Adrenal gland (tissue), 12 donors: ENCODE measurements around the gene CSNK1G1. TPM values are rescaled to one million over a fixed set of nuclear protein-coding genes. Genes with fewer than 3 reads are reported as not detected.
"Not testable (repeated sequence)": the region's sequence is repeated elsewhere in the genome, so short reads cannot be mapped to it uniquely, and the experiment has no call there.

Experiments
- DNase-seq, 7 donors: peaks; one replicate each; pipeline ENCODE4 v3.0.0-alpha.2; 2019 to 2020
- H3K27ac ChIP-seq, 5 donors: fragments of 200-600 bp; sonication (generic) in 4 of 5; 1 replicate in 3 of 5; 2 replicates in 2 of 5; pipeline versions ENCODE4 v1.5.1 to v1.8.0; 2016 to 2020; ENCODE audit warnings: mild to moderate bottlenecking in 1 of 5
- H3K27me3 ChIP-seq: fragments of 200-600 bp; 2 replicates; pipeline ENCODE4 v1.8.0; 2021
- H3K36me3 ChIP-seq, 2 donors: fragments of 200-600 bp; replicated peaks in 1 of 2; 1 replicate in 1 of 2; 2 replicates in 1 of 2; pipeline versions ENCODE4 v1.5.1 to v1.8.0; 2018 to 2022
- H3K4me1 ChIP-seq, 2 donors: fragments of 200-600 bp; replicated peaks in 1 of 2; 1 replicate in 1 of 2; 2 replicates in 1 of 2; pipeline versions ENCODE4 v1.5.1 to v1.8.0; 2018 to 2021
- H3K4me3 ChIP-seq, 4 donors: fragments of 200-600 bp; sonication (generic) in 3 of 4; one replicate each; pipeline ENCODE4 v1.5.1; 2016 to 2018
- H3K9me3 ChIP-seq, 3 donors: fragments of 200-600 bp; sonication (generic) in 1 of 3; replicated peaks in 1 of 3; 1 replicate in 2 of 3; 2 replicates in 1 of 3; pipeline versions ENCODE4 v1.5.1 to v1.8.0; 2016 to 2021
- POLR2A ChIP-seq, 2 donors: fragments of 450-650 bp; IDR thresholded peaks; one replicate each; pipeline ENCODE4 v1.6.1; 2017; ENCODE audit warnings: antibody characterized with exemption in 2 of 2, mild to moderate bottlenecking in 2 of 2, moderate library complexity in 1 of 2
- WGBS, 4 donors: extraction: QIAGEN DNeasy Blood & Tissue Kit in 2 of 4; methylation state at CpG; one replicate each; pipeline versions ENCODE4 v1.1.5 to v1.1.7; 2013 to 2017; 5-methylcytosine and 5-hydroxymethylcytosine counted together
- intact Hi-C, 2 donors: fragments of 100-400 bp; cut with DNase I; formaldehyde crosslinking; loops; one replicate each; pipeline versions ENCODE4 v1.14.1 to v1.15.0; 2022 to 2023
- polyA plus RNA-seq, 3 donors: library from polyadenylated mRNA; stranded (reverse); fragments of 200-250 nt in 2 of 3; fragments of 350-450 nt in 1 of 3; fragmentation: Illumina TruSeq in 1 of 3; extraction: RNeasy Lipid Tissue Mini Kit (QIAGEN cat#74804) in 1 of 3; gene quantifications; one replicate each; pipeline ENCODE4 v1.2.3, GENCODE V29; 2013 to 2014
- total RNA-seq, 9 donors: library from RNA; depleted of rRNA in 4 of 9; stranded (reverse); fragments of >200 nt in 4 of 9; fragments of 120-200 nt in 1 of 9; fragmentation: NEBNext Ultra II Directional in 1 of 9; extraction: Animal tissue kit (Norgen Biotek cat#: 25700) in 1 of 9; gene quantifications; one replicate each; pipeline versions ENCODE4 v1.1.0 to v1.2.4, GENCODE V29; 2013 to 2023
- TF ChIP-seq, protein P1 (sequence below), 6 experiments: fragments of 450-650 bp in 4 of 6; fragments of 200-600 bp in 2 of 6; sonication (generic) in 1 of 6; IDR thresholded peaks; 1 replicate in 5 of 6; 2 replicates in 1 of 6; pipeline versions ENCODE4 v1.5.1 to v1.8.0; 2016 to 2021; ENCODE audit warnings: antibody characterized with exemption in 6 of 6, mild to moderate bottlenecking in 2 of 6, moderate library complexity in 1 of 6
- donor health status: healthy with polysubstance abuse.
- donor health status: Bipolar disorder and iron deficiency.
- donor health status: DM: yes; HTN: yes; CAD: no.
- donor health status: DM: no; HTN: no; CAD: no.
- donor health status: DM: no; HTN: no; CAD: no.
- donor health status: DM: yes; HTN: yes; CAD: no.

CSNK1G1 gene
- total and polyA plus RNA-seq, 12 donors = 1.2 to 31.6 (median 13.6) TPM

DNA sequence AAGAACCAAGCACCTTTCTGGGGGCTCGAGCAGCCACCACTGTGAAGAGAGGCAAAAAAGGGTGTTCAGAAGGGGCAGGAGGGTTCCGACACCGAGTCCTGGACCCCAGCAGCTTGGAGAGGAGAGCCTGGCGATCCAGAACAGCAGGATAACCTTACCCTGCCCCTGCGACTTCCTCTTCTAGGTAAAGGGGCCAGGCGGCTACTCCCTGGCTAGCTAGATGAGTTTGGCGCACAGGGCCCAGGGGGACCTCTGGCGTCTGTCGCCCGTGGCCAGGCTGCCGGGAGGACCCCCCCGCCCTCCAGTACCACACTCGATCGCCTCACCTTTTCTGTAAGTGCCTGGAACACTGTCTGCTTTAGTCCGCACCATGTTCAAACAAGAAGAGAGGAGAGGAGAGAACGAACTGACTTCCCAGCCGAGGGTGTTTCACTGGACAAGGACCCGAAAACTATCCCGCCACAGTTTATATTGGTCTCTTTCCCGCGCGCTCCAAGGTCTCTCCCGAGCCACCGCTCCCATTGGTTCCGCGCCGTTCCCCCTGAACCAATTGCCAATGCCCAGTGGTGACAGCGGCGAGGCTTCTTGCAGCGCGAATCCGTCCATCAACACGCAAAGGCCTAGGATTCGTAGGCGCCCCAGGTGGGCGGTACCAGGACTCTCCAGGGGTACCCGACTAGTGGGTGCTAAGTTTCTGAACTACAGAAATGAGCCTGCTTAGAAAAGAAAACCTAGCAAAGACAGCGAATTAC, 25.2 kb upstream of the CSNK1G1 start, which contains the start of gene PCLAF:
Gene PCLAF, minus strand, starts transcription at position 442 of the 752 bp plus-strand sequence. Its CDS starts 70 bp downstream, at position 372.
- Histone ChIP-seq H3K4me3 (peak within 1 kb of the TSS; percentile 14 to 54 (median 24)), H3K9me3 (no peaks in the 10 kb centered on the region), H3K4me1 (peaks cover 0 to 10% of the 10 kb centered on the region in 2 donors), H3K27ac (no peak within 1 kb of the TSS), H3K36me3 (no peaks in the 10 kb centered on the region), H3K27me3 (no peaks in the 10 kb centered on the region)
- intact Hi-C loops = no loop called here
- TF ChIP-seq, protein P1, sequence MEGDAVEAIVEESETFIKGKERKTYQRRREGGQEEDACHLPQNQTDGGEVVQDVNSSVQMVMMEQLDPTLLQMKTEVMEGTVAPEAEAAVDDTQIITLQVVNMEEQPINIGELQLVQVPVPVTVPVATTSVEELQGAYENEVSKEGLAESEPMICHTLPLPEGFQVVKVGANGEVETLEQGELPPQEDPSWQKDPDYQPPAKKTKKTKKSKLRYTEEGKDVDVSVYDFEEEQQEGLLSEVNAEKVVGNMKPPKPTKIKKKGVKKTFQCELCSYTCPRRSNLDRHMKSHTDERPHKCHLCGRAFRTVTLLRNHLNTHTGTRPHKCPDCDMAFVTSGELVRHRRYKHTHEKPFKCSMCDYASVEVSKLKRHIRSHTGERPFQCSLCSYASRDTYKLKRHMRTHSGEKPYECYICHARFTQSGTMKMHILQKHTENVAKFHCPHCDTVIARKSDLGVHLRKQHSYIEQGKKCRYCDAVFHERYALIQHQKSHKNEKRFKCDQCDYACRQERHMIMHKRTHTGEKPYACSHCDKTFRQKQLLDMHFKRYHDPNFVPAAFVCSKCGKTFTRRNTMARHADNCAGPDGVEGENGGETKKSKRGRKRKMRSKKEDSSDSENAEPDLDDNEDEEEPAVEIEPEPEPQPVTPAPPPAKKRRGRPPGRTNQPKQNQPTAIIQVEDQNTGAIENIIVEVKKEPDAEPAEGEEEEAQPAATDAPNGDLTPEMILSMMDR (IDR thresholded peaks at IDR 0.05) = no peak
- TF ChIP-seq POLR2A (IDR thresholded peaks at IDR 0.05) = no peak
- peak; percentile 89 to 97 (median 95) for DNase-seq
- WGBS, 4 donors = 1 to 11% (median 1%) methylated on average over 26 to 38 of the region's 38 CpGs

DNA sequence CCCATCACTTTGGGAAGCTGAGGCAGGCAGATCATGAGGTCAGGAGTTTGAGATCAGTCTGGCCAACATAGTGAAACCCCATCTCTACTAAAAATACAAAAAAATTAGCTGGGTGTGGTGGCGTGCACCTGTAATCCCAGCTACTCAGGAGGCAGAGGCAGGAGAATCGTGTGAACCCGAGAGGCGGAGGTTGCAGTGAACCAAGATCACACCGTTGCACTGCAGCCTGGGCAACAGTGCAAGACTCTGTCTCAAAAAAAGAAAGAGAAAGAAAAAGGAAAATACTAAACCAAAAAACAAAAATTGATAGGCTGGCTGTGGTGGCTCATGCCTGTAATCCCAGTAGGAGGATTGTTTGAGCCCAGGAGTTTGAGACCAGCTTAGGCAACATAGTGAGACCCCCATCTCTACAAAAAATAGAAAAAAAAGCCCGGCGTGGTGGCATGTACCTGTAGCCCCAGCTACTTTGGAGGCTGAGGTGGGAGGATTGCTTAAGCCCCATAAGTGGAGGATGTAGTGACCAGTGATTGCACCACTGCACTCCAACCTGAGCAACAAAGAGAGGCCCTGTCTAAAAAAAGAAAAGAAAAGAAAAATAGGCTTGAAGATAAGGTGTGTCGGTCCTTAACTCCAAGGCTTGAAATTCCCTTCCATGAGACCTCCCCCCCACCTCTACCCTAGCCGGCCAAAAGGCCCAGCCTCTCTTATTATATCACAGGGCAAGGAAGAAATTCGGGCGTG, 24.3 kb upstream of the CSNK1G1 start:
- 57 to 63% (median 61%) methylated on average over 11 of the region's 11 CpGs for WGBS, 4 donors
- H3K27ac ChIP-seq, H3K9me3 ChIP-seq, intact Hi-C loops, H3K27me3 ChIP-seq, DNase-seq, H3K36me3 ChIP-seq: not testable (repeated sequence)
- peak overlapping the region in 1 of 4 donors; percentile 54 for H3K4me3 ChIP-seq
- peaks cover 0 to 10% of the 10 kb centered on the region in 2 donors for H3K4me1 ChIP-seq

DNA sequence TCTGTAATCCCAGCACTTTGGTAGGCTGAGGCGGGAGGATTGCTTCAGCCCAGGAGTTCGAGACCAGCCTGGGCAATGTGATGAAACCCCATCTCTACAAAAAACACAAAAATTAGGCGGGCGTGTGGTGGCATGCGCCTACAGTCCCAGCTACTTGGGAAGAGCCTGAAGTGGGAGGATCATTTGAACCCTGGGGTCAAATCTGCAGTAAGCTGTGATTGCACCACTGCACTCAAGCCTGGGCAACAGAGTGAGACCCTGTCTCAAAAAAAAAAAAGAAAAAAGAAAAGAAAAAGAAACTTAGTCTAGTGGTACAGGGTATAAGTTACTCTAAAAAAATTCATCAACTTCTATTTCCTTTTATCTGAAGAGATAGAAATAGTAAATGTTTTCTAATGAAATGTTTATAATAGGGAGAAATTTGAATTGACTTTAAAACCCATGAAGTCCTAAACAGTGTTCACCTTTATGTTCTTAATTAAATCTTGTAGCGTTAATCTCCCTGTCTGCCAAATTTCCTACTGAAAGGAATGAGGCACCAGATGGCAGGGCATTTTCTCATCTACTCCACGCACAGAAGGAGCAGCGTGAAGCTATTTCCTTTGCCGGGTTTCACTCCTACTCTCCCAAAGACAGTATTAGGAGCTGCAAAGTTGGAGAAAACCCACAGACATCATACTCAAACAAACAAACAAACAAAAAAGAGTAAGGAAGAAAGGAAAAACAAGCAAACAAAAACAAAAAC, 23.4 kb upstream of the CSNK1G1 start:
- 65 to 82% (median 75%) methylated on average over 9 of the region's 9 CpGs for WGBS, 4 donors
- Histone ChIP-seq H3K27ac (no peak overlapping the region), H3K4me3 (no peak overlapping the region), H3K9me3 (no peaks in the 10 kb centered on the region), H3K36me3 (no peaks in the 10 kb centered on the region), H3K4me1 (peaks cover 0 to 10% of the 10 kb centered on the region in 2 donors), H3K27me3 (no peaks in the 10 kb centered on the region)
- DNase-seq = no peak
- intact Hi-C loops = no loop called here
- TF ChIP-seq, protein P1 (IDR thresholded peaks at IDR 0.05) = no peak
- no peak for TF ChIP-seq POLR2A (IDR thresholded peaks at IDR 0.05)

GRCh38 chr15:64373360-64373759, 17.4 kb upstream of the CSNK1G1 start:
- Histone ChIP-seq H3K27ac (no peak overlapping the region), H3K4me3 (no peak overlapping the region), H3K4me1 (no peaks in the 10 kb centered on the region), H3K36me3 (no peaks in the 10 kb centered on the region), H3K27me3 (no peaks in the 10 kb centered on the region), H3K9me3 (no peaks in the 10 kb centered on the region)
- intact Hi-C loops = no loop called here
- no peak for DNase-seq
- TF ChIP-seq, protein P1 (IDR thresholded peaks at IDR 0.05) = no peak
- no peak for TF ChIP-seq POLR2A (IDR thresholded peaks at IDR 0.05)
- WGBS, 4 donors = 87 to 95% (median 92%) methylated on average over 8 of the region's 8 CpGs

DNA sequence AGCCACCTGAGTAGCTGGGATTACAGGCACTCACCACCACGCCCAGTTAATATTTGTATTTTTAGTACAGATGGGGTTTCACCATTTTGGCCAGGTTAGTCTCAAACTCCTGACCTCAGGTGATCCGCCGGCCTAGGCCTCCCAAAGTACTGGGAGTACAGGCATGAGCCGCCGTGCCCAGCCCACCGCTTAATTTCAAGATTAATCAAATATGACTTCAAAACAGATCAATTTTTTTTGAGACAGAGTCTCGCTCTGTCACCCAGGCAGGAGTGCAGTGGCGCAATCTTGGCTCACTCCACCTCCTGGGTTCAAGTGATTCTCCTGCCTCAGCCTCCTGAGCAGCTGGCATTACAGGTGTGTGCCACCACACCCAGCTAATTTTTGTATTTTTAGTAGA, 15.4 kb upstream of the CSNK1G1 start:
- H3K4me3 ChIP-seq, H3K27me3 ChIP-seq, H3K4me1 ChIP-seq, intact Hi-C loops, DNase-seq, H3K36me3 ChIP-seq, H3K27ac ChIP-seq, H3K9me3 ChIP-seq: not testable (repeated sequence)
- WGBS, 4 donors = 98 to 99% (median 98%) methylated on average over 8 of the region's 8 CpGs
